SU-DHL-6 (cell line): ENCODE data around the gene MGRN1.

Source experiments
- EZH2phosphoT487 ChIP-seq: fragments of 200-600 bp; sonication (generic), shearing (Covaris generic); conservative IDR thresholded peaks from 2 replicates; pipeline ENCODE4 v1.6.1; 2018; ENCODE audit warnings: mild to moderate bottlenecking, antibody characterized with exemption, low read length, moderate library complexity, mixed read lengths
- TF ChIP-seq, protein P1 (sequence below): fragments of 200-600 bp; sonication (generic); IDR thresholded peaks from one replicate; pipeline ENCODE4 v1.5.1; 2017; ENCODE audit warnings: antibody characterized with exemption, mild to moderate bottlenecking, low read length, moderate library complexity; ENCODE audit not compliant: insufficient read depth, poor library complexity, severe bottlenecking

- TF ChIP-seq, protein P1, sequence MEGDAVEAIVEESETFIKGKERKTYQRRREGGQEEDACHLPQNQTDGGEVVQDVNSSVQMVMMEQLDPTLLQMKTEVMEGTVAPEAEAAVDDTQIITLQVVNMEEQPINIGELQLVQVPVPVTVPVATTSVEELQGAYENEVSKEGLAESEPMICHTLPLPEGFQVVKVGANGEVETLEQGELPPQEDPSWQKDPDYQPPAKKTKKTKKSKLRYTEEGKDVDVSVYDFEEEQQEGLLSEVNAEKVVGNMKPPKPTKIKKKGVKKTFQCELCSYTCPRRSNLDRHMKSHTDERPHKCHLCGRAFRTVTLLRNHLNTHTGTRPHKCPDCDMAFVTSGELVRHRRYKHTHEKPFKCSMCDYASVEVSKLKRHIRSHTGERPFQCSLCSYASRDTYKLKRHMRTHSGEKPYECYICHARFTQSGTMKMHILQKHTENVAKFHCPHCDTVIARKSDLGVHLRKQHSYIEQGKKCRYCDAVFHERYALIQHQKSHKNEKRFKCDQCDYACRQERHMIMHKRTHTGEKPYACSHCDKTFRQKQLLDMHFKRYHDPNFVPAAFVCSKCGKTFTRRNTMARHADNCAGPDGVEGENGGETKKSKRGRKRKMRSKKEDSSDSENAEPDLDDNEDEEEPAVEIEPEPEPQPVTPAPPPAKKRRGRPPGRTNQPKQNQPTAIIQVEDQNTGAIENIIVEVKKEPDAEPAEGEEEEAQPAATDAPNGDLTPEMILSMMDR: no peak
- TF ChIP-seq EZH2phosphoT487: no peak
These were observed 11.6 kb downstream of the MGRN1 start for GRCh38 chr16:4636196-4636595.
